Measurements from ENCODE around the gene NRXN3.
A peak's percentile ranks its signal among the peaks of the same experiment; 100 is the strongest.

NRXN3 gene

GRCh38 chr14:79890527-79890926, 1720.4 kb downstream of the NRXN3 start:
- no peak for DNase-seq

DNA sequence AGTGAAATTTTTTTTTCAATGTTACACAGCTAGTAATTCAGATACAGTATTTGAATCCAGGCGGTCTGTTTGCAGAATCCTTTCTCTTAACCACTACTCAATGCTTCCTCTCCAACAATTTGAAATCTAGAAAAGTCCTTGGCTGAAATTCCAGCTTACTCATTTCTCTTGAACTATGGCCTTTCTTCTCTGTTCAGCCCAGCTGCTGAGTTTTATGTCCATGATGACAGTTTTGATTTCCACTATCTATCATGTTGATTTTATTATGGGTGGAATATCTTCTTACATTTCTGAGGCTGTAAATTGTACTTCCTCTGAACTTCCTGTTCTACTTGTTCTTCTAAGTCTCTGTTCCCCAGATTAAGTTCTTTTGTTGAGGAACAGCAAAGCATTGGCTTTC, 1725.8 kb downstream of the NRXN3 start:
- no peak for DNase-seq

- peak; percentile 43 for DNase-seq
Measured at GRCh38 chr14:79899610-79900009, 1729.4 kb downstream of the NRXN3 start.

GRCh38 chr14:79904497-79904896, 1734.3 kb downstream of the NRXN3 start:
- DNase-seq, result no peak

DNA sequence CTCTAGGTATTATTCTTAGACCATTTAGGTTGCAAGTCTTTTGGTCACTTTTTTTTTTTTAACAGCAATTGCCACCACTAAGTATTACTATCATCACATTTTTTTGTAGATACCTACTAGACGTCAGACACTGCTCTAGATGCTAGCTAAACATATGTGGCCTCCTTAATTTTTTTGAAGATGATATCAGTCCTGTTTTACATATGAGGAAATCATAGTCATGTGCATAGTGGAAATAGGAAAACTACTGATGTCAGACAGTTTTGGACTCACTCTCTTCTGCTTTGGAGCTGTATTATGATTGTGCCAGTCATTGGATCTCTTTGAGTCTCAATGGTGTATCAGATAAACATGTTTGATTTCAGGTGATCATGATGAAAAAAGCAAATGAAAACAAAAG, 1736.8 kb downstream of the NRXN3 start:
- DNase-seq, result no peak

DNA sequence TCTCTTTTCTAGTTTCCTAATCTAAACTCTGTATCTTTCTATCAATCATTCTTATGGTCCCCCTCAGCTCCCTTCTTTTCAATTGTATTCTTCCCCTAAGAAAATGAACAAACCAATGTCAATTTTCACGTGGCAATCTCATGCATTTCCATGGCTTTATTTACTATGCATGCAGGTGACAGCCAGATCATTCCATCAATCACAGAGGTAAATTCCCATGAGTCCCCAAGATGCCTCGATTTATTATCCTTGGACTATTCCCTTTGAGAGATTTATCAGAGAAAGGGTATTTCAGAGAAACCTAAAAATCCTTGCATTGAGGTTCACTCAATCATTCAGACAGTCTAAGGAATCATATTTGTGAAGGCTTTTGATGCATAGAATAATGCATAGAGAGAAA, 1739.9 kb downstream of the NRXN3 start:
- no peak for DNase-seq

DNA sequence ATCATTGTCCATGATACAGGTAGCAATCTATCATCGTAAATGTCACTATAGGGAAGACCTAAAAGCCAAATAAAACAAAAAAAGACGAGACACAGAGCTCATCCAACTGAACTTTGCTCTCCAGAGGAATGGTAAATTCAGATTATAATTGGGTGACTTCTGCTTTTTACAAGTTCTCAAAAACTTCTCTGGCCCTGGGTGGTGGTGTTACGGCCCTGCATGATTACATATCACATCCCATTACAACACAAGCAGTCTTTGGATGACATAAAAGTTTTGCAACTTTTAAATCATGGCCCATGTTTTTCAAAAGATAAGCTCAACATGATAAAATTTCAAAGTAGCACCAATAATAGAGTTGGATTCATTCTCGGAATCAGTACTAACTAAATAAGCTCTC, 1741.6 kb downstream of the NRXN3 start:
- no peak for DNase-seq

GRCh38 chr14:79914595-79914994, 1744.4 kb downstream of the NRXN3 start:
- no peak for DNase-seq

GRCh38 chr14:79915406-79915805, 1745.2 kb downstream of the NRXN3 start:
- no peak for DNase-seq

GRCh38 chr14:79916281-79916680, 1746.1 kb downstream of the NRXN3 start:
- no peak for DNase-seq

DNA sequence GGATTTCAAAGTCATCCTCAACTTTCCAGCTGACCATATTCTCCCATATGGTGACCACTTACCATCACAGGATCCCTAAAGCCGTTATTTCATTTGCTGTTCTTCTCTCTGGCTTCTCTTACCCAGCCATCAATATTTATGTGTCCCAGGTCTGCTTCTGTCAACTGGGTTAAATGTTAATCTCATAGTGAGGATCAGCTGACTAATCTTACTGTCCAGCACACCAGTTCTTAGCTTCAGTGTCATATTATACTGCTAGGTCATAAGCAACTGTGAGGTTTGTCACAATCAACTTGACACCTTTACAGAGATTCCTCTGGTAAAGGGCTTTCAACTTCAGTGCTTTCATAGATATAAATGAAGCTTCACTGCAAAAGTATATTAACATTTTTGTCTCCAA, 1746.7 kb downstream of the NRXN3 start:
- no peak for DNase-seq

All from COR-L47 (cell line).